NCI-H2196 treated with DMSO at 0.1 percent for 48 hours (cell line): ENCODE results near the gene TSPAN9.
A peak's percentile ranks its signal among the peaks of the same experiment; 100 is the strongest.

Source experiments
- DNase-seq: peaks from one replicate; lab custom pipeline; 2025; ENCODE audit not compliant: unreplicated experiment; lab: John Stamatoyannopoulos, UW

Gene TSPAN9

DNA sequence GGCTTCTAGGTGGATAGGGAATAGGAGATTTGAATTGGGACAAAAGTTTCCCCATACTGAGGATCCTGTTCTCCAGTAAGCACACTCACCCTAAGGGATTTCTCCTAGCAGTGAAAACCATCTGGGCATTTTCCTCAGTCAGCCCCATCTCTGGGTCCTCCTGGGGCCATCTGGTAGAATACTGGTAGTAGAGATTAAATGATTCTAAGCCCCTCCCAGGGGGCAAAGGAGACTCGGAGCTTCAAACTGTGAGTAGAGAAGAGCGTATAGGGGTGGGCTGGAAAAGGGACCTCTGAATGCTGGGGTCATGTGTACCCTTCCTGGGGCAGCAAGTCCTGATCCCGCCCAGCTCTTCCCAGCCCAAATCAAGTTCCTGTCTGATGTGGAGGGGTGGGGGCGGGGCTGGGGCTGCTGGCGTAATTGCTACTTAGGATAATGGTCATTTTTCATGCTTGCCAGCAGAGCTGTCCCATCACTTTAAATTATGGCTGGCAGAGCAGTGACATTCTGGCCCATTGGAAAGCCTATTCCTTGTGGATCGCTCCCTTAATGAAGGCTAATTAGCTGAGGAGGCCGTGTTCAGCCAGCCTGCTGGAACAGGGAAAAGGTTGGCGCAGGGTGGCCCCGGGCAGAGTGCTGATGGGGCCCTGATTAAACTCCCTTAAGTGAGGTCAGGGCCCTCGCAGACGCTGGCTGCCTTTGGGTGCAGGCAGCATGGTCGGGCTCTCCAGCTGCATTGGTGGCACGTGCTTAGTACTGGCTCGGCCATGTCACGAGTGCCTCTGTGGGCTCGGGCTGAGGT, 127.8 kb downstream of the TSPAN9 start:
- no peak for DNase-seq

DNA sequence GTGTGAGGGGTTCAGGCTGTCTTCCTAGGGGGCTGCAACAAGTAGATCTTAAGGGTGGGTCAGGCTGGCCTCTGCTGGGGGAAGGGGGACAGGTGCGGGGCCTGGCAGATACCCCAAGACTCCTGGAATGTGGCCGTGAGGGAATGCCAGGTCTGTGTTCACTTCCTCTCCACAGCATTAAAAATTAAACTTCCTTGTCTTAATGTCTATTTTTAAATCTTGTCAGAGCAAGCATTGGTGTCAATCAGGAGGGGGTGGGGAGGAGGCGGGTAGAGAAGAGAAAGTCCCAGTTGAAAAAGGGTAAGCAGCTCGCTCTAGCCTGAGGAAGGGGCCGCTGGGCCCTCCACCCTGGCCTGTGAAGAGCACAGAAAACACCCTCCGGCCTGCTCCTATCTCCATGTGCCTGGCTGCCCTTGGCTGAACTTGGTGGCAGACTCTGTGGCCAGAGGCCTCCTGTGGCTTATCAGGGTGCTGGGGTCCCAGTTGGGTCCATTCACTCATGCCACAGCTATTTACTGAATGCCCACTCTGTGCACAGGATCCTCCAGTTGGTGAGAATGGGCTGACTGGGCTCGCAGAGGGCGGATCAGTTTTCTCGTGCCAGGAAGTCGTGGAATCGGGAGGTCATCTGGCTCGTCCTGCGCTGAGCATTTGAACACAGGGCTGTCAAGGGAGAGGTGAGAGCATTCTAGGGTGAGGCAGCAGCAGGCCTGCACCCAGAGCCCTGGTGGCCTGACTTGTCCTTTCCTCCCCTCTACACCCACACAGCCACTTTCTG, 128.8 kb downstream of the TSPAN9 start:
- no peak for DNase-seq

DNA sequence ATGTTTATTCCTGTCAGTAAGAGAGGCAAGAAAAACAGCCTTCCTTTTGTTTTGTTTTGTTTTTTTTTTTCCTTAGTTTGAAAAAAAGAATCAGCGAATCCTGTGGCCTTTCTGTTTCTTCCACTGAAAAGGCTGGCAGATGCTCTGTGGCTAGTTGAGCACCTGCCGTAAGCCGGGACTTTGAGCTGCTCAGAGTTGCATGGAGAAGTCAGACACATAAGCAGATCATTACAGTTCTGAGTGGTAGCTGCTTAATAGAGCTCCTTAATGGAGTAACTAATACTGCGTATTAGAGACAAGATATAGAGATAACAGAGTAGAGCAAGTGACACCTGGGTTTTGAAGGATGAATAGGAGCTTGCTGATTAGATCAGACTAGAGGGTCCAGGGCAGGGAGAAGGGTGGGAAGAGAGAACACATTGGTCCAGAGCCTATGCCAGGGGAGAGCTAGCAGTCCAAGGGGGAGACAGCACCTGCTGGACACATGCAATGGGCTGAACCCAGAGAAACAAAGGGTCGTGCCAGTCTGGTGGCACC, 129.4 kb downstream of the TSPAN9 start:
- no peak for DNase-seq

DNA sequence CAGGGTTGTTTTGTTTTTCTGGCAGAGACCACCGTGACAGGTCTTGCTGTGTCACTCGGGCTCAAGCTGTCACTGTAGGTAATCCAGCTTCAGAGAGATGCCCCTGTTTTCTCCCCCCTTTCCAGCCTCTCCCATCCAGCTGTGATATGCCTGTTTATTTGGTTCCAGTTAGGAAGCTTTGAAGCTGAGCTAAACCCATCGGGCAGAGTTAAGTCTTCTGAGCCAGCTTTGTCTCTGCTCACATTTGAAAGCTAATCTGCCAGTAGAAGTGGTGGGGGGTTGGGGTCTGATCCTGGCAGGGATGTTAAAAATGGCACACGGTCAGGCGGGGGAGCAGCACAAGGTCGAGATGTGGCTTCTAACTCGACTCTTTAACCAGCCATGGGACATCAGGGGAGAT, 130.0 kb downstream of the TSPAN9 start:
- no peak for DNase-seq

DNA sequence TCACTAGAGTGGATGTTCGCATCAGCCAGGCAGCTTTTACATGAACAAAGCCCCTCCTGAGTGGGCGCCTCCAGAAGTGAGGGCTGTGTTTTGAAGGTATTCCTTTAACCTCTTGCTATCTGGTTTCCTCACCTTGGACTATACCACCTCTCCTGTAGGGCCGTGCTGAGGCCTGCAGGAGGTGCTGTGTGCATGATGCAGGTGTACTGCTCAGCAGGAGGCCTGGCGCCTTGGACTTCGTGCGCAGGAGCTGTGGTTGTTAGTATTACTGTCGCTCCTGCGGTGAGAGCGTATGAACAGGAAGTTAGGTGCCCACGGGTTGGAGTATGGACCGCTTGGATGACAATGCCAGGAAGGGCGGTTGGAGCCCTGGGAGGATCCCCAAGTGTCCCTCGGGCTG, 130.7 kb downstream of the TSPAN9 start:
- DNase-seq, result no peak

DNA sequence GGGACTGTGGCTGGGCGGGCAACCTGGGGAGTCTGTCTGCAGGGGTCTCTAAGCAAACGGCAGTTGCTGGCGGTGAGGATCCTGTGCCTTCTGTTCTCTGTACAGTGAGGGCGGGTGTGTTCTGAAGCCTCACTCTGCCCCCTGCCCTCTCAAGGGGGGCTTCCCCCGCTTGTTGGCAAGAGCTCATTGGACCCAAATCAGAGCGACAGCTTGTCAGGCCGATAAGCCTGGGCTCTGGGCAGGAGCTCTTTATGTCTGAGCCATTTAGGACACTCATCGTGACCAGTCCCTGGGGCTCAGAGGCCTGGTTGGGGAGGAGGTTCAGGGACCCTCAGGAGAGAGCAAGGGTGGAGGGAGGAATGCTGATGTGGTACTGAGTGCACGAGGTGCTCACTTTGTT, 136.0 kb downstream of the TSPAN9 start:
- no peak for DNase-seq

DNA sequence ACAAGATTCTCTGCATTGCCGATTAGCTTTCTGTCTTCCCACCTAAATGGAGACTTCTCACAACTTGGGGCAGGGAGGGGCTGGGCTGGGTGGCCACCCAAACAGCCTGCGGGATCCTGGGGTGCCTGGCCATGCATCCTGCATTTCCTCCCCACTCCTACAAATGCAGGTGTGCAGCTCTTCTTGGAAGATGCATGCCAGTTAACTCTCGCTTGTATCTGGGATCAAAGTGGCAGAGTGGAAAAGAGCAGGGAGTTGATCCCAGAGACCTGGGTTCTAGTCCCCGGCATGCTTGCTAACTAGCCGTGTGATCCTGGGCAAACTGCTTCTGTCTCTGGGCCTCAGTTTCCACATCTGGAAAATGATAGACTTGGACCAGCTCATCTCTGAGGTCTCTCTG, 136.6 kb downstream of the TSPAN9 start:
- DNase-seq, result no peak

DNA sequence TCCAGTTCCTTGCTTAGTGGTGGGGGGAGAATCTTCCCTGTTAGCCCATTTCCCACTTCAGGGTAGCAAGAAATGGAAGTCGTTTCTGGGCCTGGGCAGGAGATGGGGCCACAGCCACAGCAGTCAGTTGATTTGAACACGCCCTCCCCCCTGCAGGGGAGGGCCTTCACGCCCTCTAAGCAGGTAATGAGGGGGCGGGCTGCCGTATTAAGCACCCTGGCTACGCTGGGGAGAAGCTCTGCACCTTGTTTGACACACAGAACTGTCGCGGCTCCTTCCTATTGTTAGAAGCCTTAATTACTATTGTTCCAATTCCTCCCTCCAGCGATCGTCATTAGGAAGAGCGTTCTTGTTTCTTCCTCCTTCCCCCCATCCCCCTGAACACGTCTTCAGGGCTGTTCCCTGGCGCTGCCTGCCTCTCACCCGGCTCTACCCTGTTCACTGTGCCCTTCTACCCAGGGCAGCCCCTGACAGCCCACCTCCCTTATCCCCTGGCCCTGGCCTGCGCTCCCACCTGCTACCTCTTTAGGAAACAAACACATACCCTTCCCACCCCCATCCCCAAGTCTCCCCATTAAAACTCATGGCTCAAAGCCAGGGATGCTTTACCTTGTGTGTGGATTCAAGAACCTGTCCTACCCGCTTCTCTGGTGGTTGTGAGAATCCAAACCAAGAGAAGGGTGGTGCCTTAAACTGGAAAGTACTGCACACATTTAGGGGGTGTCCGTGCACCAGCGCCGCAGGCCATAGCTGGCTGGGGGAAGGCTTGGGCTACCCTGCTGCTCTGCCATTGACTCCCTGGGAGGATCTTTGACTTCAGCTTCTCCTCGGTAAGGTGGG, 137.6 kb downstream of the TSPAN9 start:
- no peak for DNase-seq

DNA sequence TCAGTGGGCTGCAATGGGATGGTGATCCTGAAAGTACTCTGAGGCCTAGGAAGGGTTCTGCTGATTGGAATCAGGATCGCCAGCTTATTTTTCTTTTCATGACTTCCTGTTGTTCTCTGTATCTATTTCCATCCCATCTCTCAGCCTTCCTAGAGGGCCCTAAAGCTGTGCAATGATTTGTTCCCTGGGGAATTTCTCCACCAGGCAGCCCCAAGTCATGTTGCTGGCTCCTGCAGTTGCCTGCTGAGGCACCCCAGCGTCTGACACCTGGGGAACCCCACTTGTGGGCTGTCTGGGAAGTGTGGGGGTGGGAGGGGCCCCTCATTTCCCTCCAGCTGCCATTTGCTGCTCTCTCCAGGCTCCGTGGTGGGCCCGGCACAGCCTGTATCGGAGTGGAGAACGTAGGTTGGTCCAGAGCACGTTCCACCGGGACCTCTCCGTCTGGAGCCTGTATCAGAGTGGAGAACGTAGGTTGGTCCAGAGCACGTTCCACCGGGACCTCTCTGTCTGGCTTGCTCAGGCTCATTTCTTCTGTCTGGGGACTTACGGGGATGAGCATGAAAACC, 138.3 kb downstream of the TSPAN9 start:
- DNase-seq, result no peak

DNA sequence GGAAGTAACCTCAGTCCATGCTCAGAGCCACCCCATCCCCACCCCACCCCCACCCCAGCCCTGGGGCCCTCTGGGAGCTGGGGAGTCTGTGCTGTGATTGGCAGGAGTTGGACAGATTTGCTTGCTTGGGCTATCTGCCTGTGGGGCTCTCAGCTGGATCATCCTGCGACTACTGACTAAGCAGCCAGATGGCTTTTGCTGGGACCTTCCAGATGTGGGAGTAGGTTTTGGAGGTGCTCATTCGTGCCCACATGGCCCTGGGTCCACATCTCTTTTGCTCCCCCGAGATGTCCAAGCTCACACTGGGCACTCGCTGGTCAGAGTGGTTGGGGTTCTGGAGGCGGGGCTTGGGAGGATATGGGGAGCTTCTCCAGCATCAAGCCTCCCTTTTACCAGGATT, 138.9 kb downstream of the TSPAN9 start:
- DNase-seq, result no peak

DNA sequence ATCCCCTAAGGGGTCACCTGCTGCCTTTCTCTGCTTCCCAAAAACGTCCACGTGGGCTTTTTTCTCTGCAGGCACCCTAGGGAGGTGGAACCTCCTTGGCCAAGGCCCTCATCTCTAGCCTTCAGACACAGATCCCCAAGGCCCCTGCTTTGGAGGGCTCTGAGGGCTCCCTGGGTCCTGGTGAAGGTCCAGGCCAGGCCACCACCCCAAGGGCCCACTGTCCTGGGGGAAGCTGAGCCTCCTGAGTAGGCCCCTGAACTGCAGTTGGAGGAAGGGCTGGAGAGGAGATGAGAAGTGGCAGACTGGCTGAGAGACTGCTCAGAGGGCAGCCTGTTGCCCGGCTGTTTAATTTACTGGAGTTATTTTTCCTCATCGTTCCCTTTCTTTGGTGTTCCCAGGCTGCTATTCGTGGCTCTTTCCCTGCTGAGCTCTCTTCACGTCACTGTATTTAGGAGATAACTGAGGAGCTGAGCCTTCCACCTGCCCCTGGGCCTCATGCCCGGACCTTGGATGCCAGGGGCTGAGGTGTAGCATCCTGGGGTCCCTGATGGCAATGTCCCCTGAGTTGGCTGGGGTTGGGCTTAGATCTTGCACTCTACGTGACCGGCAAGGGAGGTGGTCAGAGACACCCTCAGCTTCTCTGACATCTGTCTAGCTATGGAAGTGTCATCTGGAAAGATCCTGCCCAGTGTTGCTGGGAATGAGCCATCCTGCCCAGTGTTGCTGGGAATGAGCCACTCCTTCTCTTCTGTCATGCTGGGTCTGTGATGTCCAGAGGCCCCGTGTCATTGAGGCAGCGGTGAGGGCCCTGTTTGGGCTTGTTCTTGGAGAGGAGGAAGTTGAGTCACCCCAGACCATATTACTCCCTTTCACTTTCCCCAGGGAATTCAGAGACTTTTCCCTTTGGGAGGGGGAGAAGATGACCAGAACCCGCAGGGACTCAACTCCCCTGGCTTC, 139.8 kb downstream of the TSPAN9 start:
- DNase-seq, result no peak

DNA sequence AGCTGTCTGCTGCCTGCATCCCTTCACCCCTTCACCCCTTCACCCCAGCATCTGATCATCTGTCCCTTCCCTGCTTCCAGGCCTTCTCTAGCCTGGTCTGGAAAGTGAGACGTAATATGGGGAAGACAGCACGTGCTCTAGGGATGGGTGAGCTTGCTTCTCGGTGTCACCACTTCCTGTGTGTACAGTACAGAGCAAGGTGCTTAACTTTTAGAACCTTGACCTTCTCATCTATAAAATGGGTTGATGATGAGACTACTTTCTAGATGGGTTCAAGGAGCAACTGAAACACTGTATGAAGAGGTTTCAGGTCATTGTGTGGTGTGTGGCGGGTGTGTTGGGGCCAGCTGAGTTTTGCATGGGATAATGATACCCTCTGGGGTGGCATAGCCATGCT, 140.5 kb downstream of the TSPAN9 start:
- DNase-seq, result no peak

DNA sequence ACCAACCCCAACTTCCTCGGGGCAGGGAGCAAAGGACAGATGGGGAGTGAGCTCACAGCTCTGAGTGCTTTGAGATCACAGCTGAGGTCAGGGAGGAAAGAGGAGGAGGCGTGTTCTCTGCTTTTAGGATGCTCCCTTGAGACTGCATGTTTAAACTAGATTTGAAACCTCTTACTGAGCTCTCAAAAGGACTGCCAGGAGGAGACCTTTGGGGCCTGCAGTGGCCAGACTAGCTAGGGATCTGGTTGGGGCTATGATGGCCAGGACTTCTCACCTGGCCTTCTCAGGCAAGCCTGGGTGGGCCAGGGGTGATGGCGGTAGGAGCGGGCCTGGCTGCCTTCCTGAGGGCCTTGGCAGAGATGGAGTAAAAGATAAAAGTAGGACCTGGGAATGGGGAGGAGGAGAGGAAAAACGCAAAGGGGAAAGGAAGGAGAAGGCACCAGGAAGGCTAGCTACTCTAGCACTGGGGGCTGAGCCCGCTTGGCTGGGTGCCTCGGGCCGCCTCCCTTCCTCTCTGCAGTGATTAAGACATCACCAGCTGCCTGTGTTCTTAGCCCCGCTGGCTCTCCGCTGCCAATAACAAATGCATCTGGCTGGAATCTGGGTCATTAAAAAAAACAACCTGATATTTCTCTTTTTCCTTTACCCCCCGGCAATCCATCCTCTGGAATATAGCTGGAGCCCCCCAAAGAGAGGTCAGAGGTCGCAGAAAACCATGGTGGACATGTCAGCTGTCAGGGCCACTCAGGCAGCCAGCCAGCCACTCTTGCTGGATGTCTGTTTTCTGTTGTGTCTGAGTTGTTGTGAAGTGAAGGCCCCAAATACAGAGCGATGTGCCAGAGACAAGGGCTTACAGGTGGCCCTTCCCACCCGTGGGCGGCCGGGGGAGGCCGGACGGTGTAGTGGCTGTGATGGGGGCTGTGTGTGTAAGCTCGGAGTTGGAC, 141.3 kb downstream of the TSPAN9 start:
- DNase-seq, result peak; percentile 2

DNA sequence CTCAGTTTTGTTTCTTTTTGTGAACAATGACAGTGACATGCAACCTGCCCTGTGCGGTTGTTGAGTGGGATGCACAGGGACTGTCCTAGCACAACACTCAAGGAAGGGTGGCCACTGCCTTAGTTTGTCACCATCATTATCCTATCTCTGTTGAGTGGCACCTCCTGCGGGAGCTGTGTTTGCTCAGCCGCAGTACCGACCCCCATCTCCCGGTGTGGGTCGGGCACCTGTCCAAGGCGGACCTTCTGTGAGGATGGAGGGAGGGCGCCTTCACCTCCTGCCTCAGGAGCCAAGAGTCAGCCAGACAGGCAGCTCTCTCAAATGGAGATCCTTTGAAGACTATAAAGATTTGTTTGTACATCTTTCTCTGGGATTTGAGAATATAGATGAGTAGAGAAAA, 142.1 kb downstream of the TSPAN9 start:
- no peak for DNase-seq

DNA sequence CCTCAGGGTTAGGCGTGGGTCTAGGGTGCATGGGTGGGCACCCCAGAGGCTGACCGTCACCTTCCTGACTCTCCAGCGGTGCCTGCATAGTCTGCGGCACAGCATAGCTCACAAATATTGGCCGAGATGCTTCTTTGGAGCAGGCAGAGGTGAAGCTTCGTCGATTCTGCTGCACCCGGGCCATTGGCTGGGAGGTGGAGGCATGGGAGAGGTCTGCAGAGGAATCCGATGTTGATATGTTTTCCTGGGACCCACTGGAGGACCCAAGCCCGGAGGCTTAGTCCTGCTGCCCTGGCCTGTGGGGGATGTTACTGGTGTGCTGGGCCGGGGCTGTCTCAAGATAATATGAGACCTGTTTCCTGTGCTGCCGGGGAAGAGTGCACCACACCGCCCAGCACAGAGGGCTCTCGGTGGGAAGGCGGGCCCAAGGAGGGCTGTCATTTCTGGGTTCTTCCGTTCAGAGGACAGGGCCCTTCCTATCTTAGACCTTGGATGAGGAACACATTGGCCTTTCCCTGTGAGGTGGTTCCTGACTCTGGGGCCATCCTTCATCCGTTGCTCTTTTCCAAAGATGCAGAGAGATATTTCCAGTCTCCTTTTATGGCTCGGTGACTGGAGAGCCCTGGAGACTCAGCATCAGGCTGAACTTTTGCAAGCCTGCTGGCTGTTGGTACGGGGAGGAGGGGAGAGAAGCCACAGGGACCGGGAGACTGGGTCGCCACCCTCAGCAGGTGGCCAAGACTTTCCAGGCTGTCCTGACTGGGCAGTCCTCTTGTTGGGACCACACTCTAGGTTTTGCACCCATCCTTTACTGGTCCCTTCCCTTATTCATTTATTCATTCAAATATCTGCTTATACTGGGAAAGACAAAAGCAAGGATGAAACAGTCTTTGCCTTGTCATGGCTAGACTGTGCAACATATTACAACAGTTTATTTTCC, 143.5 kb downstream of the TSPAN9 start:
- no peak for DNase-seq

DNA sequence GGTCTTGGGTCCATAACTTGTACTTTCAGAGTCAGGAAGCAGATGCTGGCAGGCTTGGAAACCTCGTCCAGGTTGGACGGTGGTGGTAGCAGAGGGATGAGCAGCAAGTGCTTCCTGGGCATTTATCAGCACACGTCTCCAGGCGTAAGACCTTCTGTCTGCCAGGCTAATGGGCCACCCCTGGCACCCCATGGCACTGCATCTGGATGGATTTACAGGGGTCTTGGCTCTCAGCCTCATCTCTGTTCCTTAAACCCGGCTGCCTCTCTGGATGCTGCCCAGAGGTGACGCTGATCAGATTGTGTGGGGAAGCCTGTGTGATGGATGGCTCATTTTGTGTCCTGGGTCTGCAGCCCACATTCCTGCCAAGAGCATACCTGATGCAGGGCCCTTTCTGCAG, 145.1 kb downstream of the TSPAN9 start:
- no peak for DNase-seq

DNA sequence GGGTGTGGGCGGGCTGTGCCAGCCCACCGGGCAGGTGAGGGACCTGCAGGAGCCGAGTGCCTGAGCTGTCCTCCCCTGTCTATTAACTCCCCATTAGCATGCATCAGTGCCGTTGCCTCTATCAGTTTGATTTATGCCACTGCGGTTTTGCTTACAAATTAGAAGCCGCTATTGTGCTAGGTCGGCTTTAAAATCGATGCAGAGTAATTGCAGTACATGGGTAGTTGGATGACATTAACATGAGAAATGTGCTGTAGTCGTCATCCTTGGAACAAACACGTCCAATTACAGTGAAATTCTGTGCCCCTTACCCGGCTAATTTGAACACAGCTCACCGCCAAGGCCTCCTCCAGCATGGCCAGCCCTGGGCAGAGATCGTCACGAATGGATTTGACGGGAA, 145.8 kb downstream of the TSPAN9 start:
- DNase-seq, result no peak
